Smooth muscle cell (in vitro differentiated cells): ENCODE results near the gene ZDHHC16. TPM values are rescaled to one million over a fixed set of nuclear protein-coding genes. Genes with fewer than 3 reads are reported as not detected.
"Not testable (repeated sequence)": the region's sequence is repeated elsewhere in the genome, so short reads cannot be mapped to it uniquely, and the experiment has no call there.

Experiments used
- DNase-seq: peaks from one replicate; lab custom pipeline; 2025; ENCODE audit not compliant: unreplicated experiment; lab: John Stamatoyannopoulos, UW
- H2AFZ ChIP-seq: fragments of 200-600 bp; sonication (generic); 2 replicates; pipeline ENCODE4 v1.6.0; 2016; ENCODE audit warnings: antibody characterized with exemption, low read depth, mild to moderate bottlenecking
- H3F3A ChIP-seq: fragments of 200-600 bp; sonication (generic); 2 replicates; pipeline ENCODE4 v1.6.0; 2017; ENCODE audit warnings: antibody characterized with exemption, low read depth
- H3K27ac ChIP-seq: fragments of 200-600 bp; sonication (generic); 2 replicates; pipeline ENCODE4 v1.5.1; 2016; ENCODE audit warnings: low read depth, mild to moderate bottlenecking
- H3K27me3 ChIP-seq: fragments of 200-600 bp; sonication (generic); 2 replicates; pipeline ENCODE4 v1.6.1; 2016; ENCODE audit warnings: low read depth, mild to moderate bottlenecking
- H3K36me3 ChIP-seq: fragments of 200-600 bp; sonication (generic); 2 replicates; pipeline ENCODE4 v1.5.1; 2016; ENCODE audit warnings: low read depth
- H3K4me1 ChIP-seq: fragments of 200-600 bp; sonication (generic); 2 replicates; pipeline ENCODE4 v1.5.1; 2016; ENCODE audit warnings: low read depth
- H3K4me2 ChIP-seq: fragments of 200-600 bp; sonication (generic); 2 replicates; pipeline ENCODE4 v1.6.0; 2016; ENCODE audit warnings: mild to moderate bottlenecking
- H3K4me3 ChIP-seq: fragments of 200-600 bp; sonication (generic); 2 replicates; pipeline ENCODE4 v1.5.1; 2016; ENCODE audit warnings: mild to moderate bottlenecking
- H3K79me2 ChIP-seq: fragments of 200-600 bp; sonication (generic); 2 replicates; pipeline ENCODE4 v1.6.0; 2016; ENCODE audit warnings: low read depth, mild to moderate bottlenecking
- H3K9ac ChIP-seq: fragments of 200-600 bp; sonication (generic); 2 replicates; pipeline ENCODE4 v1.6.0; 2016; ENCODE audit warnings: low read depth
- H3K9me3 ChIP-seq: fragments of 200-600 bp; sonication (generic); replicated peaks from 2 replicates; pipeline ENCODE4 v1.5.1; 2016; ENCODE audit warnings: low read depth
- H4K20me1 ChIP-seq: fragments of 200-600 bp; sonication (generic); 2 replicates; pipeline ENCODE4 v1.6.0; 2016; ENCODE audit warnings: low read depth
- CTCF ChIP-seq: fragments of 200-600 bp; sonication (generic); IDR thresholded peaks from 2 replicates; pipeline ENCODE4 v1.5.1; 2017; ENCODE audit warnings: borderline replicate concordance, mild to moderate bottlenecking, antibody characterized with exemption; ENCODE audit not compliant: insufficient read depth, poor library complexity, severe bottlenecking
- WGBS: methylation state at CpG from one replicate; pipeline ENCODE4 v1.1.7; 2016; ENCODE audit warnings: low lambda C conversion rate; 5-methylcytosine and 5-hydroxymethylcytosine counted together
- polyA plus RNA-seq: library from polyadenylated mRNA; unstranded; fragments of >200 nt; fragmentation: Nextera tagmentation; extraction: Ambion mirVana; gene quantifications from 2 replicates; pipeline ENCODE4 v1.2.1, GENCODE V29; 2016
- total RNA-seq: library from RNA; depleted of rRNA; stranded (reverse); fragments of >200 nt; gene quantifications from 2 replicates; pipeline ENCODE4 v1.2.3, GENCODE V29; 2014

ZDHHC16 gene
- total and polyA plus RNA-seq, 2 experiments from 2014 or later, result 50.3 to 73.3 TPM

- Histone ChIP-seq H3K9me3 (no peaks in the 10 kb centered on the region), H3K27ac (peak overlapping the region; percentile 58), H2AFZ (no peak overlapping the region), H3F3A (peaks cover 18% of the 10 kb centered on the region), H3K9ac (no peak overlapping the region), H3K79me2 (no peaks in the 10 kb centered on the region), H3K4me3 (no peak overlapping the region), H3K4me2 (no peak overlapping the region), H3K4me1 (no peaks in the 10 kb centered on the region), H3K36me3 (peaks cover 14% of the 10 kb centered on the region), H3K27me3 (no peaks in the 10 kb centered on the region), H4K20me1 (no peaks in the 10 kb centered on the region)
- no peak for TF ChIP-seq CTCF
- no peak for DNase-seq
- WGBS, result 79% methylated on average over 4 of the region's 4 CpGs
Observed at GRCh38 chr10:97466755-97467154, 20.8 kb downstream of the ZDHHC16 start.

- WGBS, result 99% methylated on average over 3 of the region's 3 CpGs
- no peak for DNase-seq
- Histone ChIP-seq H3K36me3 (peaks cover 11% of the 10 kb centered on the region), H3K9me3 (no peaks in the 10 kb centered on the region), H3K9ac (no peak overlapping the region), H3K4me2 (no peak overlapping the region), H3F3A (peaks cover 18% of the 10 kb centered on the region), H3K27ac (peak overlapping the region; percentile 58), H3K27me3 (no peaks in the 10 kb centered on the region), H4K20me1 (no peaks in the 10 kb centered on the region), H3K4me1 (no peaks in the 10 kb centered on the region), H3K79me2 (no peaks in the 10 kb centered on the region), H2AFZ (no peak overlapping the region), H3K4me3 (no peak overlapping the region)
- no peak for TF ChIP-seq CTCF
Observed at GRCh38 chr10:97468162-97468561, 22.2 kb downstream of the ZDHHC16 start.

GRCh38 chr10:97468781-97469180 lies 22.8 kb downstream of the ZDHHC16 start:
- H3K9ac ChIP-seq, H4K20me1 ChIP-seq, H3K27me3 ChIP-seq, H3K9me3 ChIP-seq, DNase-seq, H3K79me2 ChIP-seq, H3K4me2 ChIP-seq, H2AFZ ChIP-seq, H3K4me1 ChIP-seq, H3K4me3 ChIP-seq, H3K27ac ChIP-seq: not testable (repeated sequence)
- WGBS, result 96% methylated on average over 12 of the region's 12 CpGs
- Histone ChIP-seq H3K36me3 (peaks cover 16% of the 10 kb centered on the region), H3F3A (peaks cover 17% of the 10 kb centered on the region)

- H3K9ac ChIP-seq, result no peak overlapping the region
- peaks cover 8% of the 10 kb centered on the region for H4K20me1 ChIP-seq
- no peak overlapping the region for H3K4me2 ChIP-seq
- peaks cover 5% of the 10 kb centered on the region for H3F3A ChIP-seq
- 98% methylated on average over 4 of the region's 4 CpGs for WGBS
- no peak overlapping the region for H3K4me3 ChIP-seq
- TF ChIP-seq CTCF, result no peak
- no peaks in the 10 kb centered on the region for H3K4me1 ChIP-seq
- H3K36me3 ChIP-seq, result peaks cover 32% of the 10 kb centered on the region
- H3K79me2 ChIP-seq, result peaks cover 12% of the 10 kb centered on the region
- no peaks in the 10 kb centered on the region for H3K9me3 ChIP-seq
- no peak overlapping the region for H3K27ac ChIP-seq
- no peak overlapping the region for H2AFZ ChIP-seq
- no peak for DNase-seq
- no peaks in the 10 kb centered on the region for H3K27me3 ChIP-seq
Observed at GRCh38 chr10:97474918-97475317, 28.9 kb downstream of the ZDHHC16 start.
